Measurements from ENCODE around the gene HEXD.
A peak's percentile ranks its signal among the peaks of the same experiment; 100 is the strongest.

HEXD gene

GRCh38 chr17:82392941-82393340 is 25.2 kb upstream of the HEXD start:
- TF ChIP-seq, protein P1, sequence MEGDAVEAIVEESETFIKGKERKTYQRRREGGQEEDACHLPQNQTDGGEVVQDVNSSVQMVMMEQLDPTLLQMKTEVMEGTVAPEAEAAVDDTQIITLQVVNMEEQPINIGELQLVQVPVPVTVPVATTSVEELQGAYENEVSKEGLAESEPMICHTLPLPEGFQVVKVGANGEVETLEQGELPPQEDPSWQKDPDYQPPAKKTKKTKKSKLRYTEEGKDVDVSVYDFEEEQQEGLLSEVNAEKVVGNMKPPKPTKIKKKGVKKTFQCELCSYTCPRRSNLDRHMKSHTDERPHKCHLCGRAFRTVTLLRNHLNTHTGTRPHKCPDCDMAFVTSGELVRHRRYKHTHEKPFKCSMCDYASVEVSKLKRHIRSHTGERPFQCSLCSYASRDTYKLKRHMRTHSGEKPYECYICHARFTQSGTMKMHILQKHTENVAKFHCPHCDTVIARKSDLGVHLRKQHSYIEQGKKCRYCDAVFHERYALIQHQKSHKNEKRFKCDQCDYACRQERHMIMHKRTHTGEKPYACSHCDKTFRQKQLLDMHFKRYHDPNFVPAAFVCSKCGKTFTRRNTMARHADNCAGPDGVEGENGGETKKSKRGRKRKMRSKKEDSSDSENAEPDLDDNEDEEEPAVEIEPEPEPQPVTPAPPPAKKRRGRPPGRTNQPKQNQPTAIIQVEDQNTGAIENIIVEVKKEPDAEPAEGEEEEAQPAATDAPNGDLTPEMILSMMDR (conservative IDR thresholded peaks at IDR 0.05; ENCODE audit: low read depth, low read length), result no peak
- H3K4me3 ChIP-seq (ENCODE audit: low read depth, low read length), result no peak overlapping the region
- no peak for DNase-seq (ENCODE audit: low read depth)

DNA sequence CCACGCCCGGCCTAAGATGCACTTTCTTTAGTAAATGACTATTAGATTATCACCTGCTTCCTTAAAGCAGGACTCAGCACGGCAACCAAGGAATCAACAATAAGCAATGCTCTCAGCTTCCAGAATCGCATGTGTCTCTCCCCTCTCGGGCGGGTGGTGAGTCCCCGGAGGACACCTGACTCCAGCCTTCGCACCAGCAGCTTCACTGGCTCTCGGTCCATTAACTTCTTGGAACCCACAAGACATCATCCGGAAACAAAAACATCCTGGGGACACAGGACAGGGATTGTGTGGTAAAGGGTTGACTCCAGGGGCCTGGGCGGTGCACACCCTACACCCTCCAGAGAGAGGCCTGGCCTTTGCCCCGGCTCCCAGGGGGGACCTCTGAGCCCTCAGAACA is 23.9 kb upstream of the HEXD start:
- H3K4me3 ChIP-seq (ENCODE audit: low read depth, low read length), result no peak overlapping the region
- no peak for DNase-seq (ENCODE audit: low read depth)

DNA sequence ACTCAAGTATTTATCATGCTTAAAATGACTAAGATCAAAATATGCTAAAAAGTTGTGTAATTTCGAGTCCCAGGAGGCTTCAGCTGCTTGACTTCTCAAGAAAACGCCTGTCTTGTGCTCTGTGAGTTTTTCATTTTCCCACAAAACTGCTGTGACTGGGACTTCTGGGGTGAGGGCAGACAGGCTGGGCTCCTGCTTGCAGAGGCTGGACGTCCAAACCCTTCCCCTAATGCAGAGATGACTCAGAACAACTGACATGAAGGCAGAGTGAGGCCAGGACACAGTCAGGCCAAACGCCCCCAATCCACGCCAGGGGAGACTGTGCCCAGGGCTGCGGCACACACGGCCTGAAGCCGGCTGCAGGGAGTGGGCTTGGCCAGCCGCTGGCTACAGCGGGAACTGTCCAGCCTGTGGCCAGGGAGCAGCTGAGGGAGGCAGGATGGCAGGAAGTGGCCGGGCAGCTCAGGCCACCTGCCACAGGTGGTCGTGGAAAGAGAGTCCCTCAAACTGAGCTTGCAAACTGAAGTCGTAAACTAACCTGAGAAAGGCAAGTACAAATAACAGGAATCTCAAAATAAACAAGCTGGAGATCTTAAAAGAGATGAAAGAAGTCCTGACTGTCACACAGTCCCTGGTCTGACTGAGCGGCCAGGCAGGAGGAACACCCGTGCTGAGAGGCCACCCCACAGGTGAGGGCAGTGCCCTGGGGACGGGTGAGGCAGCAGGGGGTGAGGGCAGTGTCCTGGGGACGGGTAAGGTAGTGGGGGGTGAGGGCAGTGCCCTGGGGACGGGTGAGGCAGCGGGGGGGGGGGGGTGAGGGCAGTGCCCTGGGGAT is 21.3 kb upstream of the HEXD start:
- TF ChIP-seq, protein P1 (conservative IDR thresholded peaks at IDR 0.05; ENCODE audit: low read depth, low read length), result no peak
- no peak overlapping the region for H3K4me3 ChIP-seq (ENCODE audit: low read depth, low read length)
- peak; percentile 93 for DNase-seq (ENCODE audit: low read depth)

More for the DNA sequence above, 23.9 kb upstream of the HEXD start:
- TF ChIP-seq, protein P1 (conservative IDR thresholded peaks at IDR 0.05; ENCODE audit: low read depth, low read length), result no peak

DNA sequence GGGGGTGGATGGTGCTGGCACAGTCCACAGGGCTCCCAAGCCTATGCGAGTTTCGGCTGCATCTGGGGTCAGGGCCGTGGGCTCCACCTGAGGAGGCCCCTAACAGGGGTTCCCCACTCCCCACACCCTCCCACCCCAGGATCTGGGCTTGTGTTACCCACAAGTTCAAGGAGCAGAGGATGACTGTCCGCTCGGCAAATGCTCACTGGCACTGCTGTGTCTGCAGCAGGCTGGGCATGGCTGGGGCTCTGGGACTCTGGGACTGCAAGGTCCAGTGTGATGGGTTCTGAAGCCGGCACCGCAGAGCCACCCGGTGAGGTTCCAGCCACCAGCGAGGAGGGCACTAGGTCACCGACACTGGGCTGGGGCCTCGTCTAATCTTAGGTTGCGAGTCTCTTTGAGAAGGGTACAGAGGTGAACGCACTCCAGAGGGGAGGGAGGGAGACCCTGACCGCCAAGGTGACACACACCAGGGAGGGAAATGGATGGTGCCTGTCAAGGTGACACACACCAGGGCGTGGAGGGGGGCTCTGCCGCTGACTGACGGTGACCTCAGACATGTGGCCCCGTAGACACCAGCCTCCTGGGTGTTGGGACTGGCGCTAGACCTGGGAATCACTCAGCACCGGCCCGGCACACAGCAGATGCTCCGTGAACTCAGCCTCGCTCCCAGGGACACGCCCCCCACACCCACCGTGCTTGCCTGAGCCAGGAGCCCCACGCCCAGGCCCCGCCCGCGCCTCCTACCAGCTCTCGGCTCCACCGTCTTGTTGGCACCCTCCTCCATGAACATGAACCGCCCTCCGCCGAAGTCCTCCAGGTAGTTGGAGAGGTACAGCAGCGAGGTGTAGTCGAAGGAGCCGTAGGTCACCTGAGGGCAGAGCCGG is 20.5 kb upstream of the HEXD start:
- no peak overlapping the region for H3K4me3 ChIP-seq (ENCODE audit: low read depth, low read length)

GRCh38 chr17:82399041-82399441 is 19.1 kb upstream of the HEXD start:
- TF ChIP-seq, protein P1 (conservative IDR thresholded peaks at IDR 0.05; ENCODE audit: low read depth, low read length), result no peak
- no peak overlapping the region for H3K4me3 ChIP-seq (ENCODE audit: low read depth, low read length)
- peak; percentile 33 for DNase-seq (ENCODE audit: low read depth)

More for the DNA sequence above, 20.5 kb upstream of the HEXD start:
- TF ChIP-seq, protein P1 (conservative IDR thresholded peaks at IDR 0.05; ENCODE audit: low read depth, low read length), result no peak
- no peak for DNase-seq (ENCODE audit: low read depth)

GRCh38 chr17:82399601-82400101 is 18.5 kb upstream of the HEXD start:
- DNase-seq (ENCODE audit: low read depth), result no peak
- H3K4me3 ChIP-seq (ENCODE audit: low read depth, low read length), result no peak overlapping the region
- TF ChIP-seq, protein P1 (conservative IDR thresholded peaks at IDR 0.05; ENCODE audit: low read depth, low read length), result no peak

Measured in choroid plexus epithelial cell (primary cell).